IMR-90 (cell line): ENCODE measurements around the gene TEC. TPM values are rescaled to one million over a fixed set of nuclear protein-coding genes. Genes with fewer than 3 reads are reported as not detected.
A peak's percentile ranks its signal among the peaks of the same experiment; 100 is the strongest.

ENCODE experiments used
- ATAC-seq: fragments of 200-7000 bp; cut with Tn5 transposase; 2 replicates; pipeline ENCODE4 v1.9.1; 2020; ENCODE audit warnings: low read depth, mild to moderate bottlenecking, moderate library complexity
- BruUV-seq: library from RNA; stranded (reverse); fragments of 400-500 nt; replicated peaks from 2 replicates; lab custom pipeline; 2021; lab: Mats Ljungman, UMichigan
- CTCF ChIA-PET: fragments of 300-600 bp; formaldehyde crosslinking; extraction: SDS; loops from one replicate; lab custom pipeline; 2021; ENCODE audit warnings: antibody characterized with exemption; lab: Yijun Ruan, JAX
- POLR2A ChIA-PET: fragments of 300-600 bp; sonication (Branson Sonifier 250); formaldehyde crosslinking; loops from one replicate; lab custom pipeline; 2022; ENCODE audit warnings: antibody characterized with exemption; ENCODE audit not compliant: unreplicated experiment; lab: Charles Lee
- DNase-seq: peaks from one replicate; pipeline ENCODE4 v3.0.0; 2013
- H2AFZ ChIP-seq: replicated peaks from 2 replicates; pipeline ENCODE3; 2013; ENCODE audit warnings: low read length, mild to moderate bottlenecking; ENCODE audit not compliant: poor library complexity
- H2AK5ac ChIP-seq: 2 replicates; pipeline ENCODE4 v1.6.1; 2013; ENCODE audit warnings: low read depth, low read length, inconsistent platforms
- H2AK9ac ChIP-seq: replicated peaks from 2 replicates; pipeline ENCODE3; 2013; ENCODE audit warnings: mild to moderate bottlenecking, low read depth, low read length, moderate library complexity; ENCODE audit not compliant: poor library complexity
- H2BK120ac ChIP-seq: 2 replicates; pipeline ENCODE4 v1.6.1; 2013; ENCODE audit warnings: low read depth, low read length, inconsistent platforms
- H2BK15ac ChIP-seq: 3 replicates; pipeline ENCODE4 v1.6.1; 2013; ENCODE audit warnings: low read depth, low read length, inconsistent platforms
- H2BK20ac ChIP-seq: 2 replicates; pipeline ENCODE4 v1.6.1; 2013; ENCODE audit warnings: low read depth, mild to moderate bottlenecking, inconsistent platforms, low read length, moderate library complexity
- H2BK5ac ChIP-seq: 2 replicates; pipeline ENCODE4 v1.6.1; 2013; ENCODE audit warnings: mild to moderate bottlenecking, low read depth, low read length, inconsistent platforms; ENCODE audit not compliant: poor library complexity, severe bottlenecking
- H3K14ac ChIP-seq: replicated peaks from 2 replicates; pipeline ENCODE4 v1.6.1; 2013; ENCODE audit warnings: low read depth, low read length, inconsistent platforms
- H3K18ac ChIP-seq: 2 replicates; pipeline ENCODE4 v1.6.1; 2013; ENCODE audit warnings: low read depth, low read length, control low read depth
- H3K23ac ChIP-seq: 2 replicates; pipeline ENCODE4 v1.6.1; 2013; ENCODE audit warnings: low read depth, low read length, inconsistent platforms
- H3K27ac ChIP-seq: 2 replicates; pipeline ENCODE4 v1.5.1; 2013; ENCODE audit warnings: mild to moderate bottlenecking, control low read depth, low read length; ENCODE audit not compliant: insufficient read depth
- H3K27me3 ChIP-seq: 2 replicates; pipeline ENCODE4 v1.6.1; 2013; ENCODE audit warnings: low read length; ENCODE audit not compliant: control insufficient read depth, insufficient read depth
- H3K36me3 ChIP-seq: 2 replicates; pipeline ENCODE4 v1.6.1; 2013; ENCODE audit warnings: low read length, mixed read lengths; ENCODE audit not compliant: control insufficient read depth, insufficient read depth
- H3K4ac ChIP-seq: 2 replicates; pipeline ENCODE4 v1.6.1; 2013; ENCODE audit warnings: low read depth, low read length, inconsistent platforms
- H3K4me1 ChIP-seq: 2 replicates; pipeline ENCODE4 v1.6.1; 2013; ENCODE audit warnings: low read length, mixed read lengths; ENCODE audit not compliant: control insufficient read depth, insufficient read depth
- H3K4me2 ChIP-seq: 2 replicates; pipeline ENCODE4 v1.6.1; 2013; ENCODE audit warnings: low read depth, mild to moderate bottlenecking, control low read depth, low read length, moderate library complexity
- H3K4me3 ChIP-seq: 2 replicates; pipeline ENCODE4 v1.5.1; 2013; ENCODE audit warnings: low read depth, mild to moderate bottlenecking, control low read depth, low read length, moderate library complexity; ENCODE audit not compliant: insufficient read depth
- H3K56ac ChIP-seq: 2 replicates; pipeline ENCODE4 v1.6.1; 2013; ENCODE audit warnings: low read length, inconsistent platforms; ENCODE audit not compliant: insufficient read depth; ENCODE audit errors: extremely low read depth
- H3K79me1 ChIP-seq, 2 experiments: 2 replicates each; pipeline ENCODE4 v1.6.1; 2013; ENCODE audit warnings: low read length in 2 of 2, inconsistent platforms in 1 of 2, low read depth in 1 of 2
- H3K9ac ChIP-seq: 2 replicates; pipeline ENCODE4 v1.6.1; 2013; ENCODE audit warnings: low read depth, low read length, control low read depth
- H3K9me1 ChIP-seq: 2 replicates; pipeline ENCODE4 v1.6.1; 2013; ENCODE audit warnings: low read length, inconsistent platforms; ENCODE audit not compliant: insufficient read depth
- H3K9me3 ChIP-seq: 2 replicates; pipeline ENCODE4 v1.6.1; 2013; ENCODE audit warnings: low read length; ENCODE audit not compliant: control insufficient read depth, insufficient read depth
- H4K20me1 ChIP-seq: 2 replicates; pipeline ENCODE4 v1.6.1; 2013; ENCODE audit warnings: low read length, inconsistent platforms; ENCODE audit not compliant: insufficient read depth
- H4K5ac ChIP-seq: 2 replicates; pipeline ENCODE4 v1.6.1; 2013; ENCODE audit warnings: mild to moderate bottlenecking, low read depth, low read length, control low read depth
- H4K8ac ChIP-seq, 2 experiments: 2 replicates each; pipeline ENCODE4 v1.6.1; 2013; ENCODE audit warnings: low read depth in 2 of 2, low read length in 2 of 2, control low read depth in 1 of 2, inconsistent platforms in 1 of 2
- H4K91ac ChIP-seq: 2 replicates; pipeline ENCODE4 v1.6.1; 2013; ENCODE audit warnings: low read depth, low read length, inconsistent platforms; ENCODE audit not compliant: insufficient read depth
- BHLHE40 ChIP-seq: fragments of 150-350 bp; IDR thresholded peaks from 2 replicates; pipeline ENCODE4 v1.6.1; 2016; ENCODE audit warnings: mild to moderate bottlenecking, low read depth, low read length
- CEBPB ChIP-seq: IDR thresholded peaks from 2 replicates; pipeline ENCODE4 v1.6.1; 2012; ENCODE audit warnings: low read depth, low read length, improper control_type of control experiment
- CTCF ChIP-seq: conservative IDR thresholded peaks from 2 replicates; pipeline ENCODE4 v1.5.1; 2012; ENCODE audit warnings: mild to moderate bottlenecking, low read depth, low read length, improper control_type of control experiment
- ELK1 ChIP-seq: fragments of 150-350 bp; IDR thresholded peaks from 2 replicates; pipeline ENCODE4 v1.6.1; 2016; ENCODE audit warnings: low read depth, mild to moderate bottlenecking, low read length, moderate library complexity, borderline replicate concordance
- FOS ChIP-seq: fragments of 150-350 bp; IDR thresholded peaks from 2 replicates; pipeline ENCODE4 v1.6.1; 2016; ENCODE audit warnings: low read depth, low read length
- MAZ ChIP-seq: IDR thresholded peaks from 2 replicates; pipeline ENCODE4 v1.6.1; 2012; ENCODE audit warnings: low read depth, mild to moderate bottlenecking, low read length, improper control_type of control experiment, moderate library complexity, borderline replicate concordance
- MXI1 ChIP-seq: IDR thresholded peaks from 2 replicates; pipeline ENCODE4 v1.6.1; 2012; ENCODE audit warnings: low read depth, mild to moderate bottlenecking, low read length, moderate library complexity, borderline replicate concordance
- NFE2L2 ChIP-seq: fragments of 150-350 bp; IDR thresholded peaks from 2 replicates; pipeline ENCODE4 v1.6.1; 2016; ENCODE audit warnings: low read depth, mild to moderate bottlenecking, low read length
- POLR2A ChIP-seq: IDR thresholded peaks from 2 replicates; pipeline ENCODE4 v1.6.1; 2012; ENCODE audit warnings: mild to moderate bottlenecking, low read depth, low read length
- RAD21 ChIP-seq: IDR thresholded peaks from 2 replicates; pipeline ENCODE4 v1.6.1; 2012; ENCODE audit warnings: low read length, improper control_type of control experiment
- RCOR1 ChIP-seq: IDR thresholded peaks from 2 replicates; pipeline ENCODE4 v1.6.1; 2012; ENCODE audit warnings: mild to moderate bottlenecking, low read length, improper control_type of control experiment; ENCODE audit not compliant: insufficient replicate concordance
- SMC3 ChIP-seq: fragments of 150-350 bp; IDR thresholded peaks from 2 replicates; pipeline ENCODE4 v1.6.1; 2016; ENCODE audit warnings: low read depth, mild to moderate bottlenecking, antibody characterized with exemption, low read length, moderate library complexity
- USF2 ChIP-seq: fragments of 150-350 bp; IDR thresholded peaks from 2 replicates; pipeline ENCODE4 v1.6.1; 2017; ENCODE audit warnings: mild to moderate bottlenecking, antibody characterized with exemption, low read length, low read depth
- WGBS, 2 experiments: methylation state at CpG; one replicate each; pipeline versions ENCODE4 v1.1.5 to v1.1.7; 2013; ENCODE audit warnings: missing lambda C conversion rate in 2 of 2; ENCODE audit not compliant: insufficient read length in 1 of 2; ENCODE audit errors: extremely low coverage in 2 of 2; 5-methylcytosine and 5-hydroxymethylcytosine counted together
- dilution Hi-C: fragments of 300-500 bp; cut with HindIII; formaldehyde crosslinking; loops from one replicate; pipeline ENCODE4 v1.14.3; 2018; ENCODE audit warnings: low sequenced_read_pairs; ENCODE audit not compliant: unreplicated experiment
- in situ Hi-C: fragments of 300-500 bp; cut with MboI; formaldehyde crosslinking; loops from 3 replicates; pipeline ENCODE4 v1.14.3; 2019; ENCODE audit warnings: low sequenced_read_pairs, inconsistent platforms, mixed read lengths
- intact Hi-C: fragments of 100-400 bp; cut with micrococcal nuclease; formaldehyde crosslinking; loops from 2 replicates; pipeline ENCODE4 v1.10.0; 2022
- polyA plus RNA-seq, 3 experiments: library from polyadenylated mRNA; depleted of rRNA; stranded (reverse); fragments of >200 nt; gene quantifications; 2 replicates each; pipeline ENCODE4 v1.2.3, GENCODE V29; 2012; ENCODE audit warnings: low replicate concordance in 1 of 3
- total RNA-seq: library from RNA; depleted of rRNA; stranded (reverse); fragments of >200 nt; gene quantifications from 2 replicates; pipeline ENCODE4 v1.2.3, GENCODE V29; 2012

Gene TEC
- total and polyA plus RNA-seq, 2 of the 4 experiments (the other 2 are of a cell fraction) = 0.39 to 0.54 TPM

GRCh38 chr4:48127682-48128404, 141.8 kb downstream of the TEC start:
- Histone ChIP-seq H3K4me1 (peaks cover 1% of the 10 kb centered on the region; the same call in 1 of the 2 replicates), H4K5ac (no peak overlapping the region), H2BK20ac (peak overlapping the region; percentile 54), H3K79me1 (no peaks in the 10 kb centered on the region), H2AFZ (peak overlapping the region; percentile 48), H3K18ac (no peak overlapping the region), H3K4me3 (no peak overlapping the region), H2AK5ac (no peak overlapping the region), H3K27ac (peak overlapping the region; percentile 5; the same call in 1 of the 2 replicates), H3K9me1 (peaks cover 6% of the 10 kb centered on the region; the same call in 1 of the 2 replicates), H4K20me1 (no peaks in the 10 kb centered on the region), H2AK9ac (peak overlapping the region; percentile 0), H2BK5ac (no peak overlapping the region), H3K4ac (peak overlapping the region; percentile 59), H4K91ac (peak overlapping the region; percentile 57), H3K56ac (peak overlapping the region; percentile 17; the same call in 1 of the 2 replicates), H4K8ac (peak overlapping the region in 1 of 2 experiments; percentile 44; a peak in 1 of 4 replicates), H3K9me3 (no peaks in the 10 kb centered on the region), H2BK15ac (peak overlapping the region; percentile 43; the same call in 1 of the 3 replicates), H3K27me3 (peaks cover under 1% of the 10 kb centered on the region; the same call in 1 of the 2 replicates), H3K36me3 (no peaks in the 10 kb centered on the region), H3K14ac (peak overlapping the region; percentile 22; the same call in 1 of the 2 replicates), H3K4me2 (peak overlapping the region; percentile 4), H3K9ac (no peak overlapping the region), H3K23ac (no peak overlapping the region), H2BK120ac (peak overlapping the region; percentile 59)
- dilution Hi-C loops = no loop called here
- intact Hi-C loops = loop anchor here (5.0 kb wide), 2 partner anchors 144 to 419 kb away; no protein-coding TSS in a partner anchor
- peak; percentile 87 for ATAC-seq
- peak; percentile 94 for DNase-seq
- BruUV-seq = no TSS peak
- in situ Hi-C loops = no loop called here
- ChIA-PET CTCF (interaction anchor here (0.9 to 1.4 kb wide), 4 partner anchors 9 to 418 kb away, joined by 3 to 5 read pairs (median 4); no protein-coding TSS in a partner anchor), POLR2A (no interaction called here)
- no CpG with 5 or more reads among the region's 13 CpGs for WGBS, 2 experiments
- TF ChIP-seq USF2 (no peak), RAD21 (peak; percentile 59), CEBPB (peak; percentile 47; the same call in 1 of the 2 replicates), BHLHE40 (no peak; the same call in 1 of the 2 replicates), FOS (peak; percentile 23; the same call in 1 of the 2 replicates), MXI1 (peak; percentile 71), POLR2A (no peak), NFE2L2 (no peak), ELK1 (no peak), RCOR1 (peak; percentile 66), SMC3 (peak; percentile 36), MAZ (no peak), CTCF (peak; percentile 55)
